Keratinocyte (primary cell): ENCODE data around the gene MYO10. TPM values are rescaled to one million over a fixed set of nuclear protein-coding genes. Genes with fewer than 3 reads are reported as not detected.

Experiments used
- DNase-seq: peaks from one replicate; pipeline ENCODE4 v3.0.0-alpha.2; 2011; ENCODE audit warnings: low read depth, missing footprints, low spot score
- FAIRE-seq: peaks from 2 replicates; lab custom pipeline; 2011; peaks lifted over from hg19 to GRCh38; lab: Jason Lieb, UNC
- H2AFZ ChIP-seq: 2 replicates; pipeline ENCODE4 v1.6.0; 2012; ENCODE audit warnings: low read length, control low read depth, inconsistent platforms; ENCODE audit not compliant: control insufficient read depth
- H3K27ac ChIP-seq: 2 replicates; pipeline ENCODE4 v1.5.1; 2011; ENCODE audit warnings: low read length; ENCODE audit not compliant: control insufficient read depth, insufficient read depth
- H3K27me3 ChIP-seq: 3 replicates; pipeline ENCODE4 v1.6.0; 2011; ENCODE audit warnings: low read length; ENCODE audit not compliant: control insufficient read depth, insufficient read depth; ENCODE audit errors: extremely low read depth
- H3K36me3 ChIP-seq, 2 experiments: 2 replicates in 1 of 2; 3 replicates in 1 of 2; pipeline ENCODE4 v1.5.1; 2011; ENCODE audit warnings: low read length in 2 of 2, mild to moderate bottlenecking in 1 of 2; ENCODE audit not compliant: control insufficient read depth in 2 of 2, insufficient read depth in 2 of 2; ENCODE audit errors: extremely low read depth in 1 of 2
- H3K4me1 ChIP-seq: 3 replicates; pipeline ENCODE4 v1.5.1; 2011; ENCODE audit warnings: low read length; ENCODE audit not compliant: control insufficient read depth, insufficient read depth; ENCODE audit errors: extremely low read depth
- H3K4me2 ChIP-seq: 3 replicates; pipeline ENCODE4 v1.6.0; 2011; ENCODE audit warnings: low read depth, low read length; ENCODE audit not compliant: control insufficient read depth, insufficient read depth; ENCODE audit errors: extremely low read depth
- H3K4me3 ChIP-seq, 3 experiments: fragments of 200-600 bp in 1 of 3; sonication (generic) in 1 of 3; 2 replicates in 2 of 3; 3 replicates in 1 of 3; pipeline ENCODE4 v1.5.1; 2011 to 2016; ENCODE audit warnings: low read length in 3 of 3, mild to moderate bottlenecking in 3 of 3, control low read depth in 2 of 3, inconsistent platforms in 1 of 3, low read depth in 1 of 3, mixed read lengths in 1 of 3, mixed run types in 1 of 3, moderate library complexity in 1 of 3; ENCODE audit not compliant: control insufficient read depth in 2 of 3, insufficient read depth in 2 of 3; ENCODE audit errors: extremely low read depth in 1 of 3
- H3K79me2 ChIP-seq: 2 replicates; pipeline ENCODE4 v1.6.0; 2012; ENCODE audit warnings: low read length; ENCODE audit not compliant: control insufficient read depth, insufficient read depth
- H3K9ac ChIP-seq: 3 replicates; pipeline ENCODE4 v1.6.0; 2011; ENCODE audit warnings: low read length; ENCODE audit not compliant: control insufficient read depth, insufficient read depth; ENCODE audit errors: extremely low read depth
- H3K9me1 ChIP-seq: 3 replicates; pipeline ENCODE4 v1.6.0; 2011; ENCODE audit warnings: low read length; ENCODE audit not compliant: control insufficient read depth, insufficient read depth; ENCODE audit errors: extremely low read depth
- H3K9me3 ChIP-seq: 2 replicates; pipeline ENCODE4 v1.5.1; 2012; ENCODE audit warnings: low read depth, low read length; ENCODE audit not compliant: control insufficient read depth
- H4K20me1 ChIP-seq: 3 replicates; pipeline ENCODE4 v1.6.0; 2011; ENCODE audit warnings: low read length; ENCODE audit not compliant: control insufficient read depth, insufficient read depth; ENCODE audit errors: extremely low read depth
- EZH2 ChIP-seq: IDR thresholded peaks from one replicate; pipeline ENCODE4 v1.6.1; 2012; ENCODE audit warnings: inconsistent platforms, mild to moderate bottlenecking, low read length, moderate library complexity
- dilution Hi-C: fragments of 300-500 bp; cut with MboI; formaldehyde crosslinking; loops from one replicate; pipeline ENCODE4 v1.7.0; 2020; ENCODE audit warnings: low sequenced_read_pairs; ENCODE audit not compliant: extremely low pct_ligation_motif_present
- polyA plus RNA-seq, 5 experiments: library from polyadenylated mRNA; depleted of rRNA in 3 of 5; stranded (reverse) in 3 of 5; stranded (forward) in 1 of 5; unstranded in 1 of 5; fragments of >200 nt; gene quantifications; 1 replicate in 1 of 5; 2 replicates in 3 of 5; 3 replicates in 1 of 5; pipeline versions ENCODE4 v1.2.1 to v1.2.3, GENCODE V29; 2011 to 2012; ENCODE audit warnings: missing spikeins in 2 of 5, low read depth in 1 of 5, low replicate concordance in 1 of 5
- TF ChIP-seq, protein P1 (sequence below), 3 experiments: IDR thresholded peaks in 1 of 3; conservative IDR thresholded peaks in 1 of 3; optimal IDR thresholded peaks in 1 of 3; 2 replicates in 2 of 3; 3 replicates in 1 of 3; pipeline versions ENCODE3 to v1.5.1; 2011; ENCODE audit warnings: low read length in 3 of 3, mild to moderate bottlenecking in 3 of 3, moderate library complexity in 2 of 3, control low read depth in 1 of 3, inconsistent platforms in 1 of 3; ENCODE audit not compliant: insufficient read depth in 2 of 3; ENCODE audit errors: extremely low read depth in 1 of 3

The MYO10 gene
- polyA plus RNA-seq, 1 donor (not counting 4 experiments of a cell fraction or from before 2014, with no cell fraction given): 22.0 TPM

- TF ChIP-seq, protein P1, sequence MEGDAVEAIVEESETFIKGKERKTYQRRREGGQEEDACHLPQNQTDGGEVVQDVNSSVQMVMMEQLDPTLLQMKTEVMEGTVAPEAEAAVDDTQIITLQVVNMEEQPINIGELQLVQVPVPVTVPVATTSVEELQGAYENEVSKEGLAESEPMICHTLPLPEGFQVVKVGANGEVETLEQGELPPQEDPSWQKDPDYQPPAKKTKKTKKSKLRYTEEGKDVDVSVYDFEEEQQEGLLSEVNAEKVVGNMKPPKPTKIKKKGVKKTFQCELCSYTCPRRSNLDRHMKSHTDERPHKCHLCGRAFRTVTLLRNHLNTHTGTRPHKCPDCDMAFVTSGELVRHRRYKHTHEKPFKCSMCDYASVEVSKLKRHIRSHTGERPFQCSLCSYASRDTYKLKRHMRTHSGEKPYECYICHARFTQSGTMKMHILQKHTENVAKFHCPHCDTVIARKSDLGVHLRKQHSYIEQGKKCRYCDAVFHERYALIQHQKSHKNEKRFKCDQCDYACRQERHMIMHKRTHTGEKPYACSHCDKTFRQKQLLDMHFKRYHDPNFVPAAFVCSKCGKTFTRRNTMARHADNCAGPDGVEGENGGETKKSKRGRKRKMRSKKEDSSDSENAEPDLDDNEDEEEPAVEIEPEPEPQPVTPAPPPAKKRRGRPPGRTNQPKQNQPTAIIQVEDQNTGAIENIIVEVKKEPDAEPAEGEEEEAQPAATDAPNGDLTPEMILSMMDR (optimal IDR thresholded peaks at IDR 0.05 in 1 of 3, IDR thresholded peaks at IDR 0.05 in 1 of 3, conservative IDR thresholded peaks at IDR 0.05 in 1 of 3; ENCODE audit: extremely low read depth in 1 of 3, insufficient read depth in 2 of 3, low read length in 3 of 3): no peak
- TF ChIP-seq EZH2: no peak
- Histone ChIP-seq H2AFZ (peak overlapping the region; percentile 29), H3K79me2 (no peaks in the 10 kb centered on the region), H3K27ac (peak overlapping the region; percentile 68), H3K36me3 (no peaks in the 10 kb centered on the region), H3K4me1 (peaks cover 12% of the 10 kb centered on the region), H3K9me3 (no peaks in the 10 kb centered on the region), H3K27me3 (no peaks in the 10 kb centered on the region), H3K9ac (peak overlapping the region; percentile 32), H4K20me1 (no peaks in the 10 kb centered on the region), H3K9me1 (no peaks in the 10 kb centered on the region), H3K4me3 (no peak overlapping the region), H3K4me2 (no peak overlapping the region)
- dilution Hi-C loops: no loop called here
- FAIRE-seq: peak; percentile 88
- DNase-seq: peak; percentile 71
Measured at GRCh38 chr5:16957304-16958196, 21.5 kb upstream of the MYO10 start.

- no peak overlapping the region for H3K9ac ChIP-seq
- no peak overlapping the region for H2AFZ ChIP-seq
- no peak overlapping the region for H3K27ac ChIP-seq
- H3K9me3 ChIP-seq: no peaks in the 10 kb centered on the region
- no peaks in the 10 kb centered on the region for H4K20me1 ChIP-seq
- dilution Hi-C loops: no loop called here
- no peak overlapping the region for H3K4me2 ChIP-seq
- H3K27me3 ChIP-seq: no peaks in the 10 kb centered on the region
- FAIRE-seq (no peak), DNase-seq (no peak)
- TF ChIP-seq, protein P1 (optimal IDR thresholded peaks at IDR 0.05 in 1 of 3, IDR thresholded peaks at IDR 0.05 in 1 of 3, conservative IDR thresholded peaks at IDR 0.05 in 1 of 3; ENCODE audit: extremely low read depth in 1 of 3, insufficient read depth in 2 of 3, low read length in 3 of 3): no peak
- no peak for TF ChIP-seq EZH2
- H3K4me1 ChIP-seq: peaks cover 12% of the 10 kb centered on the region
- no peak overlapping the region for H3K4me3 ChIP-seq
- no peaks in the 10 kb centered on the region for H3K9me1 ChIP-seq
- no peaks in the 10 kb centered on the region for H3K36me3 ChIP-seq
- H3K79me2 ChIP-seq: no peaks in the 10 kb centered on the region
Measured at GRCh38 chr5:16953729-16954128, 17.6 kb upstream of the MYO10 start.
